ENCODE results near the gene KNDC1. TPM values are rescaled to one million over a fixed set of nuclear protein-coding genes. Genes with fewer than 3 reads are reported as not detected.

Gene KNDC1
- total RNA-seq, 1 donor = 5.6 TPM

DNA sequence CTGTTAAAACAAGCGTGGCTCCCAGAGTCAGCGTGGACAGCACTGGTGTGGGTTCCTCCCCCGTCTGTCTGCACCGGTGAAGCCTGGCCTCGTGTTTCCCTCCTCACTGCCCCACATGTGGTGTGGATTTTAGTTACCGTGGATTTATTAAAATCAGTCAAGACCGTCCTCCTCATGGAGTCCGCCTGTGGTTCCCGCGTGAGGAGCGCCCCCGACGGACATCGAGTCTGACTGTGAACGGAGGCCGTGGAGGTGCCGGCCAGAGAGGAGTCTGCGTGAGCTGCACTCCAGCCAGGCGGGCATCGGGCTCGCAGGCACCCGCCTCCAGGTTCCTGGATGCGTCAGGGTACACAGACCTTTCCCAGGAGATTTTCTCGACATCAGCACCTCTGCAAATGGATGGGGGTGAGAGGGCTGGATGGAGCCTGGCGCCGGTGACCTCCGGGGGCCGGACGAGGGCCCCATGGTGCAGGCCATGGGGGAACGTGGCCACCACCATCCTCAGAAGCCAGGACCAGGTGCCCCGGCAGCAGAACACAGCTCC lies 43.7 kb downstream of the KNDC1 start:
- no peak for DNase-seq (ENCODE audit: low read depth)
- TF ChIP-seq, protein P1, sequence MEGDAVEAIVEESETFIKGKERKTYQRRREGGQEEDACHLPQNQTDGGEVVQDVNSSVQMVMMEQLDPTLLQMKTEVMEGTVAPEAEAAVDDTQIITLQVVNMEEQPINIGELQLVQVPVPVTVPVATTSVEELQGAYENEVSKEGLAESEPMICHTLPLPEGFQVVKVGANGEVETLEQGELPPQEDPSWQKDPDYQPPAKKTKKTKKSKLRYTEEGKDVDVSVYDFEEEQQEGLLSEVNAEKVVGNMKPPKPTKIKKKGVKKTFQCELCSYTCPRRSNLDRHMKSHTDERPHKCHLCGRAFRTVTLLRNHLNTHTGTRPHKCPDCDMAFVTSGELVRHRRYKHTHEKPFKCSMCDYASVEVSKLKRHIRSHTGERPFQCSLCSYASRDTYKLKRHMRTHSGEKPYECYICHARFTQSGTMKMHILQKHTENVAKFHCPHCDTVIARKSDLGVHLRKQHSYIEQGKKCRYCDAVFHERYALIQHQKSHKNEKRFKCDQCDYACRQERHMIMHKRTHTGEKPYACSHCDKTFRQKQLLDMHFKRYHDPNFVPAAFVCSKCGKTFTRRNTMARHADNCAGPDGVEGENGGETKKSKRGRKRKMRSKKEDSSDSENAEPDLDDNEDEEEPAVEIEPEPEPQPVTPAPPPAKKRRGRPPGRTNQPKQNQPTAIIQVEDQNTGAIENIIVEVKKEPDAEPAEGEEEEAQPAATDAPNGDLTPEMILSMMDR (IDR thresholded peaks at IDR 0.05; ENCODE audit: insufficient read depth, low read depth, low read length) = no peak

GRCh38 chr10:133204226-133205015 lies 44.4 kb downstream of the KNDC1 start:
- H3K4me3 ChIP-seq (ENCODE audit: low read depth, low read length) = no peak overlapping the region
- TF ChIP-seq, protein P1 (IDR thresholded peaks at IDR 0.05; ENCODE audit: insufficient read depth, low read depth, low read length) = no peak
- DNase-seq (ENCODE audit: low read depth) = no peak

More for the DNA sequence above, 43.7 kb downstream of the KNDC1 start:
- no peak overlapping the region for H3K4me3 ChIP-seq (ENCODE audit: low read depth, low read length)

DNA sequence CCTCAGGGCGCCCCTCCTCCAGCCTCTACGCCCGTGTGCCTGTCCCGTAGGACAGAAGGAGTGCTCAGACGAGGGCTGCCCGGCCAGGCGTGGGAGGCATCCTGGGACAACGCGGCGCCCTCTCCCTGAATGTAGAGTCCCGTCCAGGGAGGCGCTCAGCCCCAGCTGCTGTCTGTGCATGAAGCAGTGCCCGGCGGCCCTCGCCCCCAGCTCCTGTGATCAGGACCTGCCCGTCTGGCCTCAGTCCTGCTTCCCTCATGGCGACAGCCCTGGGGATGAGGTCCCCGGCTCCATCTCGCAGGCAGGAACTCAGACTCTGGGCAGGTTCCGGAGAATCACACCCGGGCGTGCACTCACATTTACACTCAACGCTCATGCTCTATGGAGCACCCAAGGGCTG lies 45.1 kb downstream of the KNDC1 start:
- TF ChIP-seq, protein P1 (IDR thresholded peaks at IDR 0.05; ENCODE audit: insufficient read depth, low read depth, low read length) = no peak
- no peak for DNase-seq (ENCODE audit: low read depth)
- H3K4me3 ChIP-seq (ENCODE audit: low read depth, low read length) = no peak overlapping the region

GRCh38 chr10:133206356-133207040 lies 46.5 kb downstream of the KNDC1 start:
- TF ChIP-seq, protein P1 (IDR thresholded peaks at IDR 0.05; ENCODE audit: insufficient read depth, low read depth, low read length) = no peak
- no peak for DNase-seq (ENCODE audit: low read depth)

GRCh38 chr10:133207041-133207600 lies 47.1 kb downstream of the KNDC1 start:
- TF ChIP-seq, protein P1 (IDR thresholded peaks at IDR 0.05; ENCODE audit: insufficient read depth, low read depth, low read length) = no peak
- DNase-seq (ENCODE audit: low read depth) = no peak

More at GRCh38 chr10:133206356-133207040, 46.5 kb downstream of the KNDC1 start:
- H3K4me3 ChIP-seq (ENCODE audit: low read depth, low read length) = no peak overlapping the region

GRCh38 chr10:133207627-133208026 lies 47.6 kb downstream of the KNDC1 start:
- TF ChIP-seq, protein P1 (IDR thresholded peaks at IDR 0.05; ENCODE audit: insufficient read depth, low read depth, low read length) = no peak
- DNase-seq (ENCODE audit: low read depth) = no peak

More at GRCh38 chr10:133207041-133207600, 47.1 kb downstream of the KNDC1 start:
- H3K4me3 ChIP-seq (ENCODE audit: low read depth, low read length) = no peak overlapping the region

More at GRCh38 chr10:133207627-133208026, 47.6 kb downstream of the KNDC1 start:
- H3K4me3 ChIP-seq (ENCODE audit: low read depth, low read length) = no peak overlapping the region
